ENCODE measurements around the gene LRP2.
"Not testable (repeated sequence)": the region's sequence is repeated elsewhere in the genome, so short reads cannot be mapped to it uniquely, and the experiment has no call there.

The LRP2 gene

GRCh38 chr2:169345486-169346437, 16.6 kb downstream of the LRP2 start:
- no peak for DNase-seq

- no peak for DNase-seq
Observed at GRCh38 chr2:169344736-169345485, 17.4 kb downstream of the LRP2 start.

- DNase-seq = no peak
Observed at GRCh38 chr2:169343202-169343601, 19.1 kb downstream of the LRP2 start.

GRCh38 chr2:169339657-169340056, 22.7 kb downstream of the LRP2 start:
- no peak for DNase-seq

DNA sequence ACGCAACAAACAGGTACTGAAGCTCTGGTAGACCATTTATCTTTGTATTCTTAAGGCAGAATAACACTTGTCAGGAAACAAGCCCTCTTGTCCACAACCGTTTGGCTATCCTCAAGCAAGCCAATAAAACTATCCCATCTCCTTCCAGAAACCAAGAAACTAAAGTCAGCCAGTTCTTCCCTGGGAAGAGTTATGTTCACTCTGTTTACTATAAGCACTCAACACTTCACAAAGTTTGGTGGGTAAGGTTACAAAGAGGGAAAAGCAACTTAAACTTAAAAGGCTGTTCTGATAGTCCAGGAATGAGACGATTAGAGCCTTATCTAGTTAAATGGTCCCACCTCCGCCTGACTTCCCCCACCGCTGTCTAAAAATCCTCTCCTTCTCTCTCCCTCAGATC, 25.6 kb downstream of the LRP2 start:
- DNase-seq = no peak

DNA sequence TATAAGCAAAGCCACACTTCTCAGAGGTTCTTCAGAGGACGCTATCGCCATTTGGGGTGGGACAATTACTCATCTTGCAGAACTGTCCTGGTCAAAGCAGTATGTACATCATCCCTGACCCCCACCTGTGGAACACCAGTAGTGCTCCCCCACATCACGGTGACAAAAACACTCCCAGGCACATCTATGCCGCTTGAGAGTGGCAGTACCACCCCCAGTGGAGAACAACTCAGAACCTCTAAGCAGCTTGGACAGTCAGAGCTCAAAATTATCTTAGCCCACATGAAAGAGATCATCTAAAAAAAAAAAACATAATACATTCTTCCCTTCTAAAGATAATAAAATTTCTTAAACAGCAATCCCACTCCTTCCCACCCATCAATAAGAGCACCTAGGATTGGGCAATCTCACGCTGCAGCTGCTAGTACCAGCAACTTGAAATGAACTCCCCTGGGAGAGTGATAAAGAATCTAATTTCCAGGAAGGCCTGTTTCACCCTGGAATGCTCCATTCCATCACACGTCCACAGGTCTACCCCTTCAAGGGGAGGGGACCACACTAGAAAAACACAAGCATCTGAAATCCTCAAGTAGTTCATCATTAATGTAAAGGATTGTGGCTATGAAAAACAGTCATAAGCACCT, 31.7 kb downstream of the LRP2 start:
- DNase-seq = no peak

GRCh38 chr2:169329688-169330554, 32.4 kb downstream of the LRP2 start:
- DNase-seq = no peak

- DNase-seq = no peak
Observed at GRCh38 chr2:169328785-169329184, 33.5 kb downstream of the LRP2 start.

DNA sequence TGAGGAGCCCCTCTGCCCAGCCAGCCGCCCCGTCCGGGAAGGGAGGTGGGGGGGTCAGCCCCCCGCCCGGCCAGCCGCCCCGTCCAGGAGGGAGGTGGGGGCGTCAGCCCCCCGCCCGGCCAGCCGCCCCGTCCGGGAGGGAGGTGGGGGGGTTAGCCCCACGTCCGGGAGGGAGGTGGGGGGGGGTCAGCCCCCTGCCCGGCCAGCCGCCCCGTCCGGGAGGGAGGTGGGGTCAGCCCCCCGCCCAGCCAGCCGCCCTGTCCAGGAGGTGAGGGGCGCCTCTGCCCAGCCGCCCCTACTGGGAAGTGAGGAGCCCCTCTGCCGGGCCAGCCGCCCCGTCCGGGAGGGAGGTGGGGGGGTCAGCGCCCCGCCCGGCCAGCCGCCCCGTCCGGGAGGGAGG, 34.5 kb downstream of the LRP2 start:
- DNase-seq = not testable (repeated sequence)

- not testable (repeated sequence) for DNase-seq
Observed at GRCh38 chr2:169325886-169326285, 36.4 kb downstream of the LRP2 start.

GRCh38 chr2:169324581-169325260, 37.6 kb downstream of the LRP2 start:
- no peak for DNase-seq

GRCh38 chr2:169323841-169324240, 38.5 kb downstream of the LRP2 start:
- DNase-seq = no peak

DNA sequence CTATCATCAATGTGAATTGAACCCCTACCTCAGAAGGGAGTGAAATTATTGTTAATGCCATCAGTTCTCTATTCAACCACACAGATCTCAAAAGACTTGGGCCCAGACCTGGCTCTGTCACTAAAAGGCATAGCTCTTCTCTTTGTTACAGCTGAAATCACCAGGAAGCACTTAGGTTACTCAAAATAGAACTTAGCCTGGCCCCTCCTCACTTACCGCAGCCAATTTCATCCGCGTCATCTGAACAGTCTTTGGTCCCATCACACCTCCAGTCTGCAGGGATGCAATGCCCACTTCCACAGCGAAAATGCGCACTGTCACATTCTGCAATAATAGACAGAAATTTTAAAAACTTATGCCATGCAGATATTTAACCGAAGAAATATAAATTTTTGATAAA, 41.8 kb downstream of the LRP2 start:
- no peak for DNase-seq

DNA sequence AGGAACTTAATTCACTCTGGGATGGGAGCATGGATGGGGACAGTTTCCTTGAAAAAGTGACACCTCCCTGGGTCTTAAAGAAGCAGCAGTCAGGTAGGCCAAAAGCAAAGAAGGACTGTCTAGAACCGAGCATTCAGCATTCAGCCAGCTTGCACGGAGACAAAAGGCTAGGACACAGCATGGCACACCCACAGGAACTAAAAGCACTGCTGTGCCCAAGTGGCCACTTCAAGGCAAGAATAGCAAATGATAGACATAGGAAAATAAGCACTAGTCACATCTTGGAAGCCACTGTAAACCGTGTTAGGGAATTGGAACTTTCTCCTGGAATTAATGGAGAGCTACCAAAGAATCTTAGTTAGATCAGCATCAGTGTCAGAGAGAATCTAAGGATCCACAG, 47.0 kb downstream of the LRP2 start:
- no peak for DNase-seq

GRCh38 chr2:169308349-169308748, 54.0 kb downstream of the LRP2 start:
- DNase-seq = not testable (repeated sequence)

- not testable (repeated sequence) for DNase-seq
Observed at GRCh38 chr2:169304689-169305088, 57.6 kb downstream of the LRP2 start.

DNA sequence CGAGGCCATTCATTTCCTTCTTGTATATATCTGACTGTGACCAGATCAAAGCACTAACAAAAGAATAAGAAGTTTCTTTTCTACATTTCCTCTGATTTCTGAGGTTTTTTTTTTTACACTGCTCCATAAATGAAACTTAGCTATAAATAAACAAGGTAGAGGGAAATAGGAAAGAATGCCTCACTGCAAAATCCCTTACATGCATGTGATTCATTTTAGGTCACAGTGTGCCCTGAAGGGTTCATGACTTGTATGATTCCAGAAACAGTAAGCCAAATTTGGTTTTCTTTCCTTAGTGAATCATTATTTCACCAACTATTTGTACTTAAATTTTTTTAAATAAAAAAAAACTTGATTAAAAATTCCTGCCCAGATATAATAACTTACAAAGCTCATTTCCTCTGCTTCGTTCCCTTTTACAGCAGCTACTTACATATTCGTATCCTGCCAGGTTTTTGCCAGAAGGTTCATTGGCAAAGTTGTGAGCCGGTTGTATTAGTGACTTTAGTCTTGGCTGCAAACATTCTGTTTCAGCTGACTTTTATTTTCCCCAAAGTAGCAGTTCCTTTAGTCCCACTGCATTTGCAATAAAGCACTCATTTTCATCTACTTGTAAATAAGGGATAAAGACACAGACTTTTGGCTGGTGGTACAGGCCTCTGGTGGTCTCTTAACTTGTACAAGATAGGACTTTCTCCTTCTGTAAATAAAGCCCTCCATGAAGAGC, 58.6 kb downstream of the LRP2 start:
- no peak for DNase-seq

DNA sequence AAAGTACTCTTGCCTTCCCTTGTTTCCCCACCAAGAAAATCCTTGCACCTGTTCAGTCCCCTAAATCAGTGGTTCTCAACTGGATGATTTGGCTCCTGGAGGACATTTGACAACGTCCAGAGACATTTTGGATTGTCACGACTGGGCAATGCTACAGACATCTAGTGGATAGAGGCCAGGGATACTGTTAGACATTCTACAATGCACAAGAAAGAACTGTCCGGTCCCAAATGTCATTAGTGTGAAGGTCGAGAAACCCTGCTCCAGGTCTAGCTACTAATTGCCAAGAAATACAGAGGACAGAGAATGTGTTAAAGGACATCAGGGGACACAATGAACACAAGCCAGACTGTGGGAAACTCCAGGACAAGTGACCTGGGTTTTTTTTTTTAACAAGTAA, 60.0 kb downstream of the LRP2 start:
- DNase-seq = no peak

GRCh38 chr2:169301596-169302335, 60.6 kb downstream of the LRP2 start:
- no peak for DNase-seq
